Stimulated activated CD4-positive, alpha-beta T cell treated with anti-CD3 and anti-CD28 coated beads, Interleukin-1b, Interleukin-23, amount 100 ng/mL, for 24 hours (primary cell): Measurements from ENCODE around the gene BCL11B.
A peak's percentile ranks its signal among the peaks of the same experiment; 100 is the strongest.

Experiments used
- DNase-seq, 4 experiments: peaks; one replicate each; pipeline ENCODE4 v3.0.0-alpha.2; 2020; ENCODE audit warnings: low read depth in 4 of 4, low spot score in 1 of 4

The BCL11B gene

DNA sequence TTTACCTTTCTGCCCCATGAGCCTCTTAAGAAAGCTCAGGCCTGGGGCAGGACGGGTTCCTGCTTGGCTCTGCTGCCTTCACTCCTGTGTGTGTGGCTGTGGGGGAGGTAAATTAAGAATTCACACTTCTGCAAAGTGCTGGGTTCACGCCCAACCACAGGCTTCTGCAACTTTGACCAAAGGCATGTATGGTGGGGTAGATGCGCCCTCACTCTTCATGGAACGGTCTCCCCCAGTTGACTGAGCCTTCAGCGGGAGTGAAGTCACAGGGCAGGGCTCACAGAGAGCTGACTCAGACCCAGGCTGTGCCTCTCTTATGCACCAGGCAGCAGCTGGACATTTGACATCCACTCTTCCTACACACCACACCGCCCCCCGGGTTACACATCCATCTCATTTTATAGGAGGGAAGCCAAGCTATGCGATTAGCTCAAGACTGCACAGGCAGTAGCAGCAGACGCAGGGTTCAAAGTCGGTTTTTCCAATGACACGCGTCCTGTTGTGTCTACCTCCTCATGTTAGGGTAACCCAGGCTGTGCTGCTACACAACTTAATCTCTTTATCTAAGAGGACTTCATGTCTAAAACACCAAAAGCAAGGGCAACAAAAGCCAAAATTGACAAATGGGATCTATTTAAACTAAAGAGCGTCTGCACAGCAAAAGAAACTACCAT lies 15.4 kb upstream of the BCL11B start:
- DNase-seq = no peak

DNA sequence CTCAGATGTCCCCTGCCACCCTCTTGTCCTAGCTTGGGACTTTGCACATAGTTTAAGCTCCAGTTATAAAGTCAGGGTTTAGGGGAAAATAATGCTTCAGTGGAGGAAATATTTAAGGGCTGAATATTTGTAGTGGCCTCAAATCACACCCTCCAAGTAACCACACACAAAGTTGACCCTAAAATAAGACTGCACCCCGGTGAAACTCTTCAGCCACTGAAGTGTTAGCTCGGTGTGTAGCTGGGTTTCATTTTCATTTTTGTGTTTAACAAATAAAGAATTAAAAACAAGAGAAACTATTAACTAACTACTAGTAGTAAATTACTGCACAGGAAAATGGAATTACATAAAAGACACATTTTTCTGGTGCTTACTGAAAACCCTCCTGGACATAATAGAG lies 14.8 kb upstream of the BCL11B start:
- no peak for DNase-seq

DNA sequence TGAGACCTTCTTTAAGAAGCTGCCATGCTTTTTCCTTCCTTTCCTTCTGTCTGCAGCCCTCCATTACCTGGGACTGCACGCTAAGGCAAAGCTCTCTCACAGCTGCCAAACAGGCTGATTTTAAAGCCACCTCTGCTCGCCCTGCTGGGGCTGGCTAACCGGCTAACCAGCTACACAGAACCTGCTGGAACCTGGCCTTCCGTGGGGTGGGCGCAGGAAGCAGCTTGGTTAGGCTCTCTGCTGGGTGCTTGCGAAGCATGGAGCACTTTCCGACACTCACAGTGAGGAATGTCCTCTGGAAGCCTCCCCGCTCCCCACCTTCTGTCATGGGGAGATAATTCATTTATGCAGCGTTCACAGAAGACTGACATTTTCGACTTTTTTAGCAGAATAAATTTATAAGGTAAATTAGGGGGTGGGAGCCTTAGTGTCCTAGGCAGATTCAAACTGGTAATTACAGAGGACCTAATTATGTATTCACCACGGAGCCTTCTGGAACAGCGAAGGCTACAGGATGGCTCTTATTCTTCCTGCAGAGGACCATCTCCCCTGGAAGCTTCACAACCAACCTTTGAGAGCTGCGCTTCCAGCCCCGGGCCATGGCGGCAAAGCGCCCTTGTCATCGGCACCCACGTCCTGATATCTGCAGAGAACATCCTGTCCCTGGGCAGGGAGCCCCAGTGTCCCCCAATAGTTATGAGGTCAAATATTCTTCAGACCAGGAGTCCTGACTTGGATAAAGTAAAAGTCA lies 12.4 kb upstream of the BCL11B start:
- DNase-seq = no peak

- no peak for DNase-seq
These were observed 10.5 kb upstream of the BCL11B start for GRCh38 chr14:99282261-99283050.

- no peak for DNase-seq
These were observed 9.4 kb upstream of the BCL11B start for GRCh38 chr14:99281396-99281795.

- no peak for DNase-seq
These were observed 8.9 kb upstream of the BCL11B start for GRCh38 chr14:99280852-99281251.

DNA sequence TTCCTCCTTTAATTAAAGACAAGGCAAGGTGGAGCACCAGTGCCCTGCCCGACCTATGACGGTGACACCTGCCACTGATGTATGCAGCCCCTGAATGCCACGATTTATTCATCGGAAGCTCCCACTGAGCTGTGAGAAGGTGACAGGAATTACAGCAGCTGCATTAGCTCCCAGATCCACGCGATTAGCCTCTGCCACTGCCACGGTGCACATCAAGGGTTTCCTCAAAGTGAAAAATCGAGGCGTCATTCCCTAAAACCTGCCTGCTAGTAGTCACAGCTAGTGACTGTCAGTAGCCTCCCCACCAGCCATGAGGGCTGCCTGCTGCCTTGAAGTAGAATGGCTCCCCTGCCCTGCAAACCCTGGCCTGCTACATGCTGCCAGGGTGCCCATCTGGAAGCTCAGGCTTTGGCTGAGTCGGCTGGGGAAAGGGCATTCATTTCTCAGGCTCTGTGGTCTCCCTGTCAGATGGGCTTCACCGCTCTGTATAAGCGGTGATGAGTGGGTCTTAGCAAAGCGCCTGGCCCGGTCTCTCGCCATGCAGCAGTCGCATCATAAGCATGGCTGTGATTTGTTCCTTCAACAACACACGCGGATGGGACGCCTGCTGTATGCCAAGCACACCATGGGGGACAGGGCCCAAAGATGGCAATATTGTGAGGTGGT lies 8.2 kb upstream of the BCL11B start:
- DNase-seq = no peak

GRCh38 chr14:99278836-99279235 lies 6.8 kb upstream of the BCL11B start:
- DNase-seq = no peak

GRCh38 chr14:99277530-99277929 lies 5.5 kb upstream of the BCL11B start:
- DNase-seq = no peak

DNA sequence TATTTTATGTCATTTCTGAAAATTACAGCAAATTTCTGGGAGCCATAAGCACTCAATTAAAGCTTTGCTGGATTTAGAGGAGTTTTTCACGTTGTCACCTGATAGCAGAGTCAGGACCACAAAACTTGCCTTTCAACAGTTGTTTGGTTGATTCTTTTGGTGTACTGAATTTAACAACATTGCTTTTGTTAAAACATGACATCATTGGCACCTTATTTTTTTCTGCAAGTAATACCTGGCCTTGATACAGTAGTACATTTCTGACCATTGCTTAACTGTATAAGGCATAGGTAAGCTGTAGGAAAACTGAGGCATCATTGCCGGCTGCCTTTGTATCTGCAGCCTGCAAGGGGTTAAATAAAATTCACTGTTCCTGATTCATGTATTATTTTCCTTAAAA lies 4.5 kb upstream of the BCL11B start:
- DNase-seq = no peak

DNA sequence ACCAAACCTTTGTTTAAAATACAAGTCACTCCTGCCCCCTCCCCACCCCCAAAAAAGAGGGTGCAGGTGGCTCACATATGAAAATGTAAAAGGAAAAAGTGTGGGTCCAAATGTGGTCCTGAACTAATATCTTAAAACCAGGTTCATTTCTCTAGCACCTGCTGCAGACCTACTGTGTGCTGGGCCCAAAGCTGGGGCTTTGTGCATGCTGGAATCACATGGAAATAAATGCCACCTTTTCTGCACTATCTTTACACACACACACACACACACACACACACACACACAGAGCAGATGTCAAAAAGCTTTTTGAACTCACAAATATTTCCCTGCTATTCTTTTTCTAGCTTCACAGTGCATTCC lies 3.2 kb upstream of the BCL11B start:
- DNase-seq = no peak

DNA sequence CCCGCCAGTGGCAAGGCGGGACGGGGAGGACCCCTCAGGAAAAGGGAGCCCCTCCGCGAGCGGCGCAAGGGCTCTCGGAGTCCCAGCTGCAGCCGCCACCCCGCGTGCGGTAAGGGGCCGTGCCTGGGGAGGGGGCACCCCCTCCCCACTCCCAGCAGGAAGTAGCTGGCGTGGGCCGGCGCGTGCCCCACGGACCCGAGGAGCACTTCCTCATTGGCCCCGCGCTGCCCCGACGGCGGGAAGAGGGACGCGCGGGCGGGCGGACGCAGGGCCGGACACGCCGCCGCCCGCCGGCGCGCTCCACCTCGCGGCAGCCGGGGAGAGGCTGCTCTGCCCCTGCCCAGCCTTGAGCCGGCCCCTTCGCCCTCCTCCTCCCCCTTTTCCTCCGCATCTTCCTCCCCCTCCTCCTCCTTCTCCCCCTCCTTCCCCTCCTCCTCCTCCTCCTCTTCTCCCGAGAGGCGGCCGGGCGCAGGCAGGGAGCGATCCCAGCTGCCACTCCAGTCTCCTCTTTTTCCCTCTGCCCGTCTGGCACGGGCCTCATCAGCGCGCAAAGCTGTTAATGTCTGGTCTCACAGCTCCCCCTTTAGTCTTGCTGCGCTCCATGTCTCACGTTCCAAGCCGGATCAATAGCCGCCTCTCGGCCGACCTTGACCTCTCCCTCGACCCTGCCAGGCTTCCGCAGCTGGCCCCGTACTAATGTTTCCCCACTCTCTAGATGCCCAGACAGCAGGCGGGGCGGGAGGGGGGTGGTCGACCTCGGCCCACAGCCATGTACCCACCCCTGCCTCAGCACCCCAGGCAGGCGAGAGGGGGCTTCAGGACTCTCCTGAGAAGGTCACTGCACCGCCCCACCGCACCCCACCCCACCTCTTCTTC lies 2.6 kb upstream of the BCL11B start:
- no peak for DNase-seq

DNA sequence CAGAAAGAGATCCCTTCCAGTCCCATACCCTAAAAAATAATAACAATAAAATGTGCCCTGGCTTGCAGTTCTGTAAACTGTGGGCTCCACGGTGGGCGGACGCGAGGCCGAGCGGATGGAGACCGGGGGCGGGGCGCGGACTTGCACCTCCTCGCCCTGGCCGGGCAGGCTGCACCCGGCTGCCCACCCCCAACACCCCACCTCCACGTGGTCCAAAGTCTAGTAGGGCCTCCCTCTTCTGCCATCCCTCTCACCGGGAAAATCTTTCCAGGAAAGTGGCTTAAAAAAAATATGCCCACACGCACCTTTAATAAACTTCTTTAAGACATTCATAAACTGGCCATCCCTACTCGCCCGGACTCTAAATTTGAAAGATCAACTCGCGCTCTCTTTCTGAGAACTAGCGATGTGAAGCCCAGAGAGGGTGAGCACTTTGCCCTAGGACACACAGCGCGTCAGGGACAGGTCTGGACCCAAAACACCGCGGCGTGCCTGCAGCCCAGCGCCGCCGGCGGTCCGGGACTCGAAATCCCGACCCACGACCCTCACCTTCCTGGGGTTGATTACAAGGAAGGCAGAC lies 1.9 kb upstream of the BCL11B start:
- no peak for DNase-seq

- DNase-seq = peak in 2 of 4 experiments; percentile 57 to 73
These were observed 1.1 kb upstream of the BCL11B start for GRCh38 chr14:99272899-99273765.

GRCh38 chr14:99272632-99272898 lies 568 bp upstream of the BCL11B start:
- no peak for DNase-seq

DNA sequence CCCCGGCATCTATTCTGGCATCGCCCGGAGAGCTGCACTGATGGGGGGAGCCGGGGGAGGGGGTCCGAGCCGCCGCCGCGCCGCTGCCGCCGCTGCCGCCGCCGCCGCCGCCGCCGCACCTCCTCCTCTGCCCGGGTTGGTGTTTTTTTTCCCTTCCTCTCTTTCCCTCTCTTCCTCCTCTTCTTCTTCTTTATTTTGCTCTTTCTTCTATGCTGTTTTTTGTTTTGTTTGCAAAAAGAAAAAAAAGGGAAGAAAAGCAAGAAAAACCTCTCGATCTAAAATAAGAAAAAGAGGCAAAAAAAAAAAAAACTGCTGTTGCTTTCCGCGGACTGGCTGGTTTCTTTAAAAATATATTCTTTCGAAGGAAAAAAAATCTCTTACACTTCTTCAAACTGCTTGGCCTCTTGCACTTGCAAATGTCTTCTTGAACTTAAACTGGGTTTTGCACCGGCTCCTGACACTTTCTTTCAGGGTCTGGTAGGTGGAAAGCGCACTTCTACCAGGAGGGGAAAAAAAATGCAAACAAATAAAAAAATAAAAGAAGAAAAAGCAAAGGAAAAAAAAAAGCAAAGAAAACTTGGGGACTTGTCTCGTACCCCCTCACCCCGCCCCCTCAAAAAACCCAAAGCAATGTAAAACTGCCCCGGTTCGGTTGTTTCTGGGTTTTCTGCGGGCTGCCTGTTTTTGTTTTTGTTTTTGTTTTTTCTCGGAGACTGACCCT lies 616 bp downstream of the BCL11B start:
- no peak for DNase-seq

DNA sequence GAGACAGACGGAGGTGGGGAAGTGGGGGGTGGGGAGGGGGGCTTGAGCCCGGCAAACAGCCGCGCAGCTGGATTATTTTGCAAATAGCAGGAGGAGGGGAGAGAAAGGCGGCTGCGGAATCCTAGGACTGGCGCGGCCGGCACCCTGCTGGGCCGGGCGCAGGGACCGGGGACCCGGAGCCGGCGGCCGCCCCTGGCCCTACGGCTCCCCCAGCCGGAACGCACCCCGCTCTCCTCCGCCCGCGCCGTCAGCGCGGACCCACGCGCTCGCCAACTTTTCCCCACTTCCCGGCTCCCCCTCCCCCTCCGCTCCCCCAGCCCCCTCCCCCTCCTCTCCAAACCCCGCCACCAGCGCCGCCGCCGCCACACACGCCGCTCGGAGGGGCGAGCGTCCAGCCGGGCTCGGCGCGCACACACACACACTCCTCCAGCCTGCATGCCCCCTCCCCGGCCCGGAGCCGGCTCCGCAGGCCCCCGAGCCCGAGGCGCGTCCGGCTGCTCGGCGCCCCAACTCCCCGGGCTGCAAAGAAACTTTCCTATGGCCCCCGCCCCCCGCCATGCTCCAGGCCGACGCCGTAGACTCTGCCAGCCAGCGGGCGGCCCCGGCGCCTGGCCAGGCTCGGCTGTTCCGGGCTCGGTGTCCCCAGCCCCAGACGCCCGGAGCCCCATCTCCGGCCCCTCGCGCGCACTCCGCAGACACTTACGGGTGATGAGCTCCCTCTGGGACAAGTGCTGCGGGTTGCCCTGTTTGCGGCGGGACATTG lies 1.4 kb downstream of the BCL11B start:
- no peak for DNase-seq
